ENCODE data around the gene NFIX. TPM values are rescaled to one million over a fixed set of nuclear protein-coding genes. Genes with fewer than 3 reads are reported as not detected.

The NFIX gene
- total RNA-seq, 1 experiment from 2014 or later: 69.7 TPM

DNA sequence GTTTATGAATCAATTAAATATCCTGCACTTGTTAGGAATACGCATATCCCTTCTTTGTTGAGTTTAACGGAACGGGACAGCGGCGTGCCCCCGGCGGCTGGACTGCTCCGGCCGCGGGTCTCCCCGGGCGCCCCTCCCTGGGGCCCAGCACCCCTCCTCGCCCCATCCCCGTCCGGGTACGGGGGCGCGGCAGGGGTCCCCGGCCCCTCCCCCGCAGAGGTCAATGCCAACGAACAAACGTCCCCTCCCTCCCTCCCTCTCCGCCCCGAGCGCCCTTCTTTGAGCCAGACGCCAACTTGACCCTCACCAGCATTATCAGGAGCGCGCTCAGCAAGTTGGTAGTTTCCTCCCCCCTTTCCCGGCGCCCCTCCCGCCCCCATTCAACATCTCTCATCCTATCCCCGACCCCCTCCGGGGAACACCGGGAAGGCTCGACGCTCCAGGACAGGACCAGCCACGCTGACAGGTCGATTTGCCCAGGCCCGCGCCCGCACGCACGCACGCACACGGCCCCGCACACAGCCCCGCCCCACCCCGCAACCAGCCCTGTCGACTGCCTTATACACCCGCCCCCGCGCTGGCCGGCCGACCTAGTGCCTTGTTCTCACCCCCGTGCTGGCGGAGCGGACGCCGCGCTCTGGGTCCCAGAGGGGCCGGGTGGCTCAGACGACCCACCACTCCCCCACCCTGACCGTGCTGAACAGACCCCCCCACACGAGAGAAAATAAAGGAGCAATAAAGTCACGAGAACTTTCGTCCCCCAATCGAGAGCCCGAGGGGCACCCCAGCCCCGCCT lies 102.4 kb downstream of the NFIX start:
- Histone ChIP-seq H3K27ac (ENCODE audit: low read depth, low read length, poor library complexity, severe bottlenecking) (no peak overlapping the region), H3K27me3 (replicated peaks; ENCODE audit: insufficient read depth, low read depth, low read length, poor library complexity) (no peaks in the 10 kb centered on the region), H3K9me3 (ENCODE audit: low read depth, low read length, poor library complexity, severe bottlenecking) (no peaks in the 10 kb centered on the region), H3K4me3 (ENCODE audit: low read depth, low read length, poor library complexity, severe bottlenecking) (no peak overlapping the region), H3K4me1 (ENCODE audit: insufficient read depth, low read length, poor library complexity, severe bottlenecking) (peaks cover 19% of the 10 kb centered on the region), H3K36me3 (ENCODE audit: insufficient read depth, low read length, poor library complexity, severe bottlenecking) (no peaks in the 10 kb centered on the region)
- no TSS peak for BruUV-seq (replicated peaks)
- DNase-seq (ENCODE audit: low spot score): no peak
- ChIA-PET CTCF (no interaction called here), POLR2A (ENCODE audit: low non-redundant PET) (no interaction called here)
- TF ChIP-seq, protein P1, sequence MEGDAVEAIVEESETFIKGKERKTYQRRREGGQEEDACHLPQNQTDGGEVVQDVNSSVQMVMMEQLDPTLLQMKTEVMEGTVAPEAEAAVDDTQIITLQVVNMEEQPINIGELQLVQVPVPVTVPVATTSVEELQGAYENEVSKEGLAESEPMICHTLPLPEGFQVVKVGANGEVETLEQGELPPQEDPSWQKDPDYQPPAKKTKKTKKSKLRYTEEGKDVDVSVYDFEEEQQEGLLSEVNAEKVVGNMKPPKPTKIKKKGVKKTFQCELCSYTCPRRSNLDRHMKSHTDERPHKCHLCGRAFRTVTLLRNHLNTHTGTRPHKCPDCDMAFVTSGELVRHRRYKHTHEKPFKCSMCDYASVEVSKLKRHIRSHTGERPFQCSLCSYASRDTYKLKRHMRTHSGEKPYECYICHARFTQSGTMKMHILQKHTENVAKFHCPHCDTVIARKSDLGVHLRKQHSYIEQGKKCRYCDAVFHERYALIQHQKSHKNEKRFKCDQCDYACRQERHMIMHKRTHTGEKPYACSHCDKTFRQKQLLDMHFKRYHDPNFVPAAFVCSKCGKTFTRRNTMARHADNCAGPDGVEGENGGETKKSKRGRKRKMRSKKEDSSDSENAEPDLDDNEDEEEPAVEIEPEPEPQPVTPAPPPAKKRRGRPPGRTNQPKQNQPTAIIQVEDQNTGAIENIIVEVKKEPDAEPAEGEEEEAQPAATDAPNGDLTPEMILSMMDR (conservative IDR thresholded peaks at IDR 0.05; ENCODE audit: low read depth, low read length): no peak
- no peak for TF ChIP-seq EZH2 (IDR thresholded peaks at IDR 0.05; ENCODE audit: borderline replicate concordance, low read depth, low read length, poor library complexity, severe bottlenecking)
- intact Hi-C loops (cut with micrococcal nuclease; ENCODE audit: unreplicated experiment): no loop called here

DNA sequence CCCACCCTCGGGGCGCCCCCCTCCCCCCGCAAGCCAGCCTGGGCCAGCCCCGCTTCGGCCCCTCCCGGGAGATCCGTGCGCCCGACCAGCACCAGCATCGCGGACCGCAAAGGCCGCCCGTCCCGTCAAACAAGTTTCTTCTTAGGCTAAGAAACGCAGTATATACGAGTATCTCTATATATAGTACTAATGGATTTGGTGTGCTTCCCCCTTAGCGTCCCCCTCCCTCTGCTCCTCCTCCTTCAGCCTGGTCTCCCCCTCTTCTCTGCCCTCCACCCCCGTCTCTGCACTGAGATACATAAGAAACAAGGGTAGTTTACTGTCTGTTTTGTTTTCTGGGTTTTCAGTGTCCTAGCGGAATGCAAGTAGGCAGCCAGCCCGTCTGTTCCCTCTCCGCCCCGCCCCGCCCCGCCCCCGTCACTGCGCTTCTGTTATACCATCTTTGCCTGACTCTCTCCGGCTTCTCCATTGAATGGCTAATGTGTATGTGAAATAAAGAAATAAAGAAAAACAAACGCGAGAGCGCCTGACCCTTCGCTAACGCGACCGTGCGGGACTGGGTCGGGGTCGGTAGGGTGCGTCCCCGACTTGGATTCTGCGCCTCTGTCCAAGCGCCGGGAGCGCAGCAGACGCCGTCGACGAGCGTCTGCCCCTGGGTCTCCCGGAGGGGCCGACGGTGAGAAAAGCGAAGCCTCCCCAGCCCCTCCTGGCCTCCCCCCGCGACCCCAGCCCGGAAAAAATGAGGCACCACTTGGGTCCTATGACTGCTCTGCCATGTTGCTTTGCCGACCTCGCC lies 103.2 kb downstream of the NFIX start:
- POLR2A ChIA-PET (ENCODE audit: low non-redundant PET): no interaction called here
- Histone ChIP-seq H3K36me3 (ENCODE audit: insufficient read depth, low read length, poor library complexity, severe bottlenecking) (no peaks in the 10 kb centered on the region), H3K27me3 (replicated peaks; ENCODE audit: insufficient read depth, low read depth, low read length, poor library complexity) (no peaks in the 10 kb centered on the region), H3K4me3 (ENCODE audit: low read depth, low read length, poor library complexity, severe bottlenecking) (no peak overlapping the region), H3K9me3 (ENCODE audit: low read depth, low read length, poor library complexity, severe bottlenecking) (no peaks in the 10 kb centered on the region), H3K4me1 (ENCODE audit: insufficient read depth, low read length, poor library complexity, severe bottlenecking) (peaks cover 19% of the 10 kb centered on the region), H3K27ac (ENCODE audit: low read depth, low read length, poor library complexity, severe bottlenecking) (no peak overlapping the region)
- intact Hi-C loops (cut with micrococcal nuclease; ENCODE audit: unreplicated experiment): no loop called here
- CTCF ChIA-PET: no interaction called here
- no TSS peak for BruUV-seq (replicated peaks)
- DNase-seq (ENCODE audit: low spot score): peak; percentile 55
- no peak for TF ChIP-seq EZH2 (IDR thresholded peaks at IDR 0.05; ENCODE audit: borderline replicate concordance, low read depth, low read length, poor library complexity, severe bottlenecking)
- TF ChIP-seq, protein P1 (conservative IDR thresholded peaks at IDR 0.05; ENCODE audit: low read depth, low read length): no peak

DNA sequence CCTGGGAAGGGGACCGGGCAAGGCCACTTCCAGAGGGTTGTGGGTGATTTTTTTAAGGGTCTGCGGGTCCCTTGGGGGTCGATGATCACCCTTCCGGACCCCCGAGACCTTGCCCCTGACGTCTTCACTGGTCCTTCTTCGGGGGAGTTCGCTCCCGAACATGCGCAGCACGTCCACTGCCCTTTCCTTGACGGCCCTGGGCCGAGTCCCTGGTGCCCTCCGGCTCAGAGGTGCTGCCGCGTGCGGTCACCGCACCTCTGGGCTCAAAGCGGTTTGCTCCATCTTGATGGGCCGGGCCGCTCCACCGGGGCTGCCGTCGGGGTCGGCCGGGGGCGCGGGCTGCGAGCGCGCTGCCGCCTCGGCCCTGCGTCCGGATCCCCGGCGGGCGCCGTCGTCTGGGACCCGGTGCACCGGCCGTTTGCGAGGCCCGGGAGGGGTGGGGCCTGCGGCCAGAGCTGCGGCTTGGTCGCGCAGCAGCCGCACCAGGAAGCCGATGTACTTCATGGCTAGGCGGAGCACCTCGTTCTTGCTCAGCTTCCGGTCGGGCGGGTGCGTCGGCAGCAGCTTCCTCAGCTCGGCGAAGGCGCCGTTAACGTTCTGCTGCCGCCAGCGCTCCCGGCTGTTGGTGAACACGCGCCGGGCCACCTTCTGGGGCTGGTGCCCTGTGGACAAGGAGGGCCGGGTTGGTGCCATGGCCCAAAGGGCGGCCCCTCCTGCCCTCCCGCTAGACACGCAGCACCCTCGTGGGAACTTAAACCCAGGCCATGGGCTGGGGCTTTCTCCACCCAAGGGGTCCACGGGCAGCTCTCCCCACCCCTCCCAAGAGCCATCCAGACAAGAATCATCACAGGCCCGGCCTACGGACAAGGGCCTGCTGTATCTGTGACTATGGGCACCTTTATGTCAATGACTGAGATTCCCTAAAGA lies 104.1 kb downstream of the NFIX start:
- Histone ChIP-seq H3K36me3 (ENCODE audit: insufficient read depth, low read length, poor library complexity, severe bottlenecking) (no peaks in the 10 kb centered on the region), H3K27me3 (replicated peaks; ENCODE audit: insufficient read depth, low read depth, low read length, poor library complexity) (no peaks in the 10 kb centered on the region), H3K4me1 (ENCODE audit: insufficient read depth, low read length, poor library complexity, severe bottlenecking) (peaks cover 14% of the 10 kb centered on the region), H3K4me3 (ENCODE audit: low read depth, low read length, poor library complexity, severe bottlenecking) (no peak overlapping the region), H3K27ac (ENCODE audit: low read depth, low read length, poor library complexity, severe bottlenecking) (no peak overlapping the region), H3K9me3 (ENCODE audit: low read depth, low read length, poor library complexity, severe bottlenecking) (no peaks in the 10 kb centered on the region)
- CTCF ChIA-PET: no interaction called here
- POLR2A ChIA-PET (ENCODE audit: low non-redundant PET): no interaction called here
- TF ChIP-seq EZH2 (IDR thresholded peaks at IDR 0.05; ENCODE audit: borderline replicate concordance, low read depth, low read length, poor library complexity, severe bottlenecking): no peak
- TF ChIP-seq, protein P1 (conservative IDR thresholded peaks at IDR 0.05; ENCODE audit: low read depth, low read length): no peak
- DNase-seq (ENCODE audit: low spot score): no peak
- intact Hi-C loops (cut with micrococcal nuclease; ENCODE audit: unreplicated experiment): no loop called here
- no TSS peak for BruUV-seq (replicated peaks)

Measured in A673 (cell line).